GDM1 (cell line): Measurements from ENCODE around the gene PRKCE.

Experiments
- DNase-seq: peaks from one replicate; lab custom pipeline; 2025; lab: John Stamatoyannopoulos, UW

PRKCE gene

DNA sequence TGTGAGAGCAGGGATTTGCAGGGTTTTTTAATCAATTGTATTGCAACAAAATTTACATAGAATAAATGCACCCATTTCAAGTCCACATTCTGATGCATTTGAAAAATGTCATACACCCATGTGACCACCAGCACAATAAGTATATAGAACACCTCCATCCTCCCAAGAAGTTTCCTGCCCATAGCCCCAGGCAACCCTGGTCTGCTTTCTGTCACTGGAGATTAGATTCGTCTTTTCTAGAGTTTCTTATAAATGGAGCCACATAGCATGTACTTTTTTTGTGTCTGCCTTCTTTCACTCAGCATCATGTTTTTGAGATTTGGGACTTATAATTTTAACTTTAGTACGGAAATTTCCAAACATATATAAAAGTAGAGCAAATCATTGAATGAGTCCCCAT, 518.6 kb downstream of the PRKCE start:
- no peak for DNase-seq

DNA sequence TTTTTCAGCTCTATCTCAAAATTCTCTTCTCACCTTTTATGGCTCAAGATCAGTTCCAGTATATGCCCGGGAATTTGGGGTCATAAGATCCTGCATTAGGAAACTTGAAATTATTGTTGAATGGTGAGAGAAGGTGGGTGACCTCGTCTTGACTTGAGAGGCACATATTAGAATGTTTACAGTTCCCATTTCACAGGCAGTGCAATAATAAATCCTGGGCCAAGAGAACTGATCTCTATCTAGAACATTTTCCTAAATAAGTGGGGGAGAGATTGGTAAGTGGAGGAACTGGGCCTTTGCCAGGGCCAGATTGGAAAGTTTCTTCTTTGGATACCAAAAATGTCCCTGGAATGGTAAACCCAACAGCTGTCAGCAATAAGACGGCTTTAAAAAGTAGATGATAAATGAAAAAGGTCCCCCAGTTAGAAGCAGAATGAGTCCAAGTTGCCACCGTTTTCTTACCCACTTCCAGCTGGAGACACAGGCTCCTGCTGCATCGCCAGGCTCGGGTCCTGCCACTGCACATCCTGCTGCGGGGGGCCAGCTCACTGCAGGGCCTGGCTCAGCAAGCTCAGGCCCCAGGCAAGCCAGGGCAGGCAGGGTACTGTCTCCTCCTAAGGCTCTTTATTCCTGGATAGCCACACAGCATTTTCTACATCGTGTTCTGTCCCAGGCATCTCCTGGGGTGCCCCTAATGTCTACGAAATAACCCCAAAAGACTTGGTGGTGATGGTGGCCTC, 519.3 kb downstream of the PRKCE start:
- DNase-seq, result no peak

DNA sequence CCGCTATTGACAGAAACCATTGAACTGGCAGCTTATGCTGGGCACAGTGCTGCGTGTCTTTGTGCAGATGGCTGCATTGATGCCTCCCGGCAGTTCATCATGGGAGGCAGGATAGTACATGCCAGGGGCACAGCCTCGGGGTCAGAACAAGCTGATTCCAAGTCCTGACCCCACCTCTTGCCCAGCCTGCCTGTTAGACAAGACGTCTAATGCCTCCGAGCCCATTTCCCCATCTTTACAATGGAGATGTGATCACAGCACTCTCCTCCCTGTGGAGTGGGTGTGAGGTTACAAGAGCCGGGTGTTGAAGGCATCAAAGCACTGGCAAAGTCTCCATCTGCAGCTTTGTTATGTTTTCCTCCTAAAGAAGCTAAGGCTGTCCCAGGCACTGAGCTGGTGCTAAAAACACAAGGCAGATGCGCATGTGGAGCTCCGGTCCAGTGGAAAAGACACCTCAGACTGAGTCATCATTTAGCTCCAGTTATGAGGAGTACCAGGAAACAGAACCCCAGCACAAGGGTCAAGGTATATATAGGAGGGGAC, 520.0 kb downstream of the PRKCE start:
- no peak for DNase-seq

DNA sequence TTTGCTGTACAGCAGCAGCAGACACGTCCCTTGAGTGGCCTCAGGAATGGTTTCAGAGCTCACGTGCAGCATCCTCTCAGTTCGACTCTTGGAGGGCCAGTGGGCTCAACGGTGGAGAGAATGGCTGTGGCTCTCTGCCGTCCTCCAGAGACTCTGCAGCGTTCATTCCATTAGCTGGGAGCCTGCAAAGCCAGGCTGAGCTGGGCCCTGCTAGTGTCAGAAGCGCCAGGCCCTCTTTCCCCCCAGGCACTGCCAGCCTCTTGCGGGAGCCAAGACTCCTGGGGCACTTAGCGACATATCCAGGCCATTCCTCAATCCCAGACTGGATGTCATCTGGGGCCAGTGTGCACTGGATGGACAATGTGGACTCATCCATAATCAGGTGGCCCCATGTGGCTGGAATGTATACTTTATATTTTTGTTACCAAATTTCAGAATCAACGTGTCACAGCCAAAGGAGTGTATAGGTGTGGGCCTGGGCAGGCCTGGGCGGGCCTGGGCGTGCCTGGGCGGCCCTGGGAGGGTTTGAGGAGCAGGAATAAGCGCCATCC, 520.6 kb downstream of the PRKCE start:
- DNase-seq, result no peak

DNA sequence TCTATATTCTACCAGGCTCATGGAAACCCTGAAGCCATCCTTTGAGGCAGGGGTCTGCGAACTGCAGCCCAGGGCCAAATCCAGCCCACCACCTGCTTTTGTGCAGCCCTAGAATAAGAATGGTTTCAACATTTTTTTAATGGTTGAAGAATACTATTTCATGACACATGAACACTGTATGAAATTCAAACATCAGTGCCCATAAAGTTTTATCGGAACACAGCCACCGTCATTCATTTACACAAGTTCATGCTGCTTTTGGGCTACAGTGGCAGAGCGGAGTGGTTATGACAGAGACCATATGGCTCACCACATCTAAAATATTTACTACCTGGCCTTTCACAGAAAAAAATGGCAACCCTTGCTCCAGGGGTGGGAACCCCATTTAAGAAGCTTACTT, 521.6 kb downstream of the PRKCE start:
- no peak for DNase-seq

DNA sequence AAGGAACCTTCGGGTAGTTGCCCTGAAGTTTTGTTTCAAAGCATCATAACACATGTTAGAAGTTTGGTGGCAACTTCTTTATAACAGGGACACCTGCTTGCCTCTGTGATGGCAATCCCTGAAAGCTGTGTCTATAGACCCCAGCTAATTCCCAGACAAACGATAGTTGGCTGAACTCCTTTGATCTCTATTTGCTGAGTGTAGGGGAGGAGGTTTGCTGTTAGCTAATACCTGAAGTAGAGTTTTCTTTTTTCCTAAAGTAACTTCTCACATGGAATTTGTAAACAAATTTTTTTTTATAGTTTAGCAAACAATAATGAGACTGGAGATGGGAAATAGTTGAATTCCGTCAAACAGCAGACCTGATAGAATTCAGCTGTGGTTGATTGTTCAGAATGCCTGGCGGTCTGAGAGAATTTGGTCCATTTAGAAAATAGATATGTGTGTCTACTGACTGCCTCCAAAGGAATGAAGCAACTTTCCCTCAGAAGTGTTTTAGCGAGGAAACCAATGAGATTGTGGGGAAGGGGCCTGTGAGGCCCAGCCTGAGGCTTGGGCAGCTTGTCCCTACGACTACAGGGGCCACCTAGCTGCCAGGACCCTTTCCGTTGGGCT, 522.3 kb downstream of the PRKCE start:
- no peak for DNase-seq

DNA sequence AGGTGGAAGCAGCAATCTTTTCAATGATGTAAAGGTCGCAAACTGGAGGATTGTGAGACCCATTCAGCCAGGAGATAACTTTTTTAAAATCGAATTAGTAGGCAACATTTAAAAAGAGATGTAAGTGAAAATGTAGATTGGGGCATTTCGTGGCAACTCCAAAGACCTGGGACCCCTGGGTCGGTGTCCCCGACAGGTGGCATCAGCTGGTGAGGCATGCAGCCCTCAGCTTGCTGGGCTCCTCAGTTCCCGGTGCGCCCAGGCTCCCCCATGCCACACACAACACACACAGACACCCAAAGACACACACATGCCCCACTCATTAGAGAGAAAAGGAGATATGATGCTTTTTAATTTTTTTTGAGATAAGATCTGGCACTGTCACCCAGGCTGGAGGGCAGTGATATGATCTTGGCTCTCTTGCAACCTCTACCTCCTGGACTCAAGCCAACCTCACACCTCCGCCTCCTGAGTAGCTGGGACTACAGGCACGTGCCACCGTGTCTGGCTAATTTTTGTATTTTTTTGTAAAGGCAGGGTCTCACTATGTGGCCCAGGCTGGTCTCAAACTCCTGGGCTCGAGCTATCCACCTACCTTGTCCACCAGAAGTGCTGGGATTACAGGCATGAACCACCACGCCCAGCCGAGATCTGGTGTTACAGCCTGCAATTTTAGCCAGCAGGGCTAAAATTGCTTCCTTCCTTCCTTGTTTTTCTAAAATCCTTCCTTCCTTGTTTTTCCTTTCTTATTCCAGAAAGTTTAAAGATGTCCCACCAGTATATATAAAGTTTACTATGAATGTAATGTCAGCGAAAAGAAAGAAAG, 523.1 kb downstream of the PRKCE start:
- DNase-seq, result no peak

DNA sequence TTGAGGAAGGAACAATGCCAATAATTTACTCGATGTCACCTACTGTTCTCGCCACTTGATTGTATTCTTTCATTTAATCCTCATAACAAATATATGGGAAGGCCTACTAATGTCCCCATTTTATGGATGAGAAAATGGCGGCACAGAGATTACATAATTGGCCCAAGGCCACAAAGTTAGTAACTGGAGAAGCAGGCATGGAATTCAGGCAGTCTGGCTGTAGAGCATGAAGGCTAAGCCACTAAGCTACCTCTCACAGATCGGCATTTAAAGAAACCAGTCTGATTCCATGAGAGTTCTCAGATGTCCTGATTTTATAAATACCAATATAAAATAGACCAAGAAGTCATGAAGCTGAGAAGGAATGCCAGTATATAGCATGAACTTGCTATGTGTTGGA, 523.9 kb downstream of the PRKCE start:
- no peak for DNase-seq

DNA sequence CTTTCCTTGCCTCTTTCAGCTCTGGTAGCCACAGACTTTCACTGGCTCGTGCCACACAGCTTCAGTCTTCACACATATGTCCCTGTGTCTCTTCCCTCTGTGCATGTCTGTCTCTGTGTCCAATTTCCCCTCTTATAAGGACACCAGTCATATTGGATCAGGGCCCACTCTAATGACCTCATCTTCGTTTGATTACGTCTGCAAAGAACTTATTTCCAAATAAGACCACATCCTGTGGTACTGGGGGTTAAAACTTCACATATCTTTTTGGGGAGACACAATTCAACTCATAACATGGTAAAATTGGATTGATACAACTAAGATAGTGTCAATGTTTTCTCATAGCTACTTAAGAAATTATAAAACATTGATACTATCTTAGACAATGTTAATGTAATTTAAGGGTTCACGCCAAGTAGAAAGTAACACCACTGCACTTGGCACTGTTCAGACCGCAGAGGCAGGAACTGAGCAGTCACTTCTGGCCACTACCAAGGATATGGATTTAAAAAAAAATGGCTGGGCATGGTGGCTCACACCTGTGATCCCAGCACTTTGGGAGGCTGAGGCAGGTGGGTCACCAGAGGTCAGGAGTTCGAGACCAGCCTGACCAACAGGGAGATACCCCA, 526.1 kb downstream of the PRKCE start:
- no peak for DNase-seq

DNA sequence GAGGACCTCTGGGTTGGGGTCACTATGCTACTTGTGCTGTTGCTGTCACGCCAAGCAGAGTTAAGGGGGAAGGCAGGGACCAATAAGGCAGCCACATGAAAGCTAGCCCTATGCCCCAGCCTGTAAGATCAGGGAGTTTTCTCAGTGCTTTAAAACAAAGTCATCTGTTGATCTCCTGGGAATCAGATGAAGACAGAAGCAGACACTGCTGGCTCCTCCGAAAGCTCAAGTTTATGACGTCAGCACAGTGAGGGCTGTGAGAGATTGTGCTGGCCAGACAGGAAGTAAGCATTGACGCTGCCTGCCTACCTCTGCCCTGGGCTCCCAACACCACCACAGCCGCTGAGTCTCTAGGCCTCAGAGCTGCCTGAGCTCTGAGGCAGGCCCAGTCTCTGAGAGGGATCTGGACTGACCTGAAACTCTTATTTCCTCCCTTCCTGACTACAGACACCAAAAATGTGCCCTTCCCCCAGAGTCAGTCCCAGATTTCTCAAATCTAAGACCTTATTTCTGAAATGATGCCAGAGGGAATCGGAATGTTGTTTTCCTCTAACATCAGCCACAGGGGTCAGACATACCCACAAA, 527.7 kb downstream of the PRKCE start:
- no peak for DNase-seq

DNA sequence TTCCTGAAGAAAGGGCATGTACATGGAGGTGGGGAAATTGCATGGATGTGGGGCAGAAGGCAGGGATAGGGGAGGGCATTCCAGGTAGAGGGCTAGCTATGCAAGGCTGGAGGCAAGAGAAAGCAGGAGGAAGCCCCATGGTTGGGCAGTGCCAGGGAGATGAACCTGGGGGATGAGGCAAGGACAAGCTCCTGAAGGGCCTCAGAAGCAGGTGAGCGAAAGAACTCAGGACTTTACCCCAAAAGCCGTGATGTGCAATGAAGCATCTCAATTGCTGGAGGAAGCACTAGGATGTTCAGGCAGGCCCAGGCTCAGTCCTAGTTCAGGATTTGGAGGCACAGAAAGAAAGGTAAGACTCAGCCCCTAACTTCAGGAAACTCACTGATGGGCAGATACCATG, 528.7 kb downstream of the PRKCE start:
- no peak for DNase-seq

DNA sequence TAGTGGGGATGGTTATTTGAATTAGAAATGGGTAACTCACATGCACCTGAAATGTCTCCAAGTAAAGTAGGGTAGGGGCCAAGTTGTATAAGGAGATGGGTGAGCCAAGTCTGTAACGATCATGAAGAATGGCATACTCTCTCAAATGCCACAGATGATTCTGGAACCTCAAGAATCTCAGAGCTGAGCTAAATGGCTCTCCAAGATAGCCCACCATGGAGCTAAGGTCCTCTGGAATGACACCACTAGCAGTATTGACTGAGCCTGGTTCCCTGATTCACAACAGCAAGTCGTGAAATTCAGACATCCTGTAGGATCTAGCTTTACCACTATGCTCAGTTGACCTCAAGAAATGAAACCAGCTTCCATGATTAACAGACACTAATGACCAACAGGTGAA, 529.8 kb downstream of the PRKCE start:
- DNase-seq, result no peak

DNA sequence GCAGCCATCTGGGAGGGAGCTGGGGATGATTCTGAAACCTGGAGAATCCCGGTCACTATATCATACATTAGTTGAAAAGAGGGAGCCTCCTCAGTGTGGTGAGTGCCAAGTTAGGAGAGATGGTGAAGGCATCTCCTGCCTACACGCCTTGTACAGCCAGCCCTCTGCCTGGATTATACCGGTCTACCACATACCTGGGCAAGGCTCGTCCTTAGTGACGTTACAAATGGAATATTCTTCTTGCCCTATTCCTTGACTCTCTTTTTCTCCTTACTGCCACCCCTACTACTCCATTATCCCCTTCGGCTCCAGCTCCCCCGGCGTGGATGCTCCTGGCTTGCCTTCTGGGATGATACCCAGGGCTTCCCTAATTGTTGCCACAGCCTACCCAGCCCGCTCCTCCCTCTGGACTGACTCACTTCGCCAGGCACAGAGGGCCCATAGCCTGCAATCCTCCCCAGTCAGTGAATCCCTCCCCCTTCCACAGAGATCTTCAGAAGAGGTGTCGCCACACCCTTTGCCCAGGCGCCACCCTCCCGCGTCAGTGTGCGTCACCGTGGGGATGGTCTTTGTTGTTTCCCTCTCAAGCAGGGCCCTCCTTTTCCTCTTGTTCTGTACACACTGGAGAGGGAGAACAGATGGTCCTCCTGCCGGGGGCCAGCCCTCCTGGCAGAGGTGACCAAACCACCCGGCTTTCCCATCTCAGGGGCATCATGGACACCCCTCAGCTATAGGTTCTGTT, 530.5 kb downstream of the PRKCE start:
- no peak for DNase-seq

DNA sequence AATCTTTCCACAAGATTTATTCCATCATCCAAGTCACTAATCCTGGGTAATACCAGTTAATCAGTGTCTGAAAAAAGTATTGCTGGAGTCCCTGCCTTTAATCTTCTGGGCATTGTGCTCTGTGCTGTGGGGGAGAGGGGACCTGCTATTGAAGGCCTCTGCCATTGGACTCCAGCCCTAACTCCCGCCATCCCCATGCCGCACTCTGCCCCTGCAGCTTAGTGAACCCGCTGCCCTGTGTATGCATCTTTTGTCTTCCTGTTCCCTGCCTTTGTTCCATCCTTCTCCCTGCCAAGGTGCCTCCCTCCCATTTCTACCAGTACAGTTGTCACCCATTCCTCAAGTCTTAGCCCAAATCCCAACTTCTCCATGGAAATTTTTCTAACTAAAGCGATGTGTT, 532.0 kb downstream of the PRKCE start:
- DNase-seq, result no peak

DNA sequence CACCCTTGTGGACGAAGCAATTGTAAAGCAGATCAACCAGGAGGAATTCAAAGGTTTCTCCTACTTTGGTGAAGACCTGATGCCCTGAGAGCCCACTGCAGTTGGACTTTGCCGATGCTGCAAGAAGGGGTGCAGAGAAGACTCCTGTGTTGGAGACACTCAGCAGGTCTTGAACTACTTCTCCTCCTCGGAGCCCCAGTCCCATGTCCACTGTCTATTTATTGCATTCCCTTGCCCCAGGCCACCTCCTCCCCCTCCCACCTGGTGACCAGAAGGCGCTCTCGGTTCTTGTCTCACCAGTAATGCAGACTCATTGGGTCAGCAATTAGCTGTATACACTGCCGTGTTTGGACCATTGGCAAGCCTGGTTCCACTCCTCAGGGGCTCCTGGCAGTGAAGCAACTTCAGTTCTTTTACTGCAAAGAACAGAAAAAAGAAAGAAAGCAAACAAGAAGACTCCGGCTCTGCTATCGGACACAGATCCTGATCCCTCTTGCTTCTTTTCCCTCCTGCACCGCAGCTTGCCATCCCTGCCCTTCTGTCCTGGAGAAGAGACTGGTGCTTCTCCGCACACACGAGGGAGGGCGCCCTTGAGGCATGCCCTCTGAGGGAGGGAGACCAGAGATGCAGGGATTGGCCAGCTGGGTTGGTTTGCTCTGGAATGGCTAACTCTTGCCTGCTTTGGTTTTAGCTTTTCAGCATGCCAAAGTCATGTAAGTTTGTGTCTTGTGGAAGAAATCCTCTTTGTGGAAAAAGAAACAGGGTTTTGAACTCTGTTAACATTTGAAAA, 533.5 kb downstream of the PRKCE start:
- DNase-seq, result no peak

DNA sequence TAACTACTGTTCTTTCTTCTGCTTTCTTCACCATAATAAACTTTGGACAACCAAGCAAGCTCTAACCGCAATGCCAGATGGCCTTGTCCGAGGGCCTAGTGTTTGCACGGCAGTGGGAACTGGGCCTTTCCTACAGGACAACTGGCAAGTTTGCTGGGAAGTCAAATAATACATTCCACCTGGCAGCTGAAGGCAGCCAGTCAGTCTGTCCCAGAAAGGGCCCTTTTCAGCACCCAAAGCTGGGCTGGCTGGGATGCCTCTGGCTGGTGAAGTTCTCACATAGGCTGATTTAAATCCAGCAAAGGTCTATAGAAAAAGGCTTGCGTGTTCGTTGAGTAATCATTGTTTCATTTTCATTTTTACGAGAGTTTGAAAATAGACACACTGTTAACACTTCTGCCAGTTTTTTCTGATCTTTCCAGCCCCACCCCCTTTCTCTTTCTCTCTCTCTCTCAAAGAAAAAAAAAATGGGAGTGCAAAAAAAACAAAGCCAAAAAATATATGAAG, 535.7 kb downstream of the PRKCE start:
- no peak for DNase-seq

DNA sequence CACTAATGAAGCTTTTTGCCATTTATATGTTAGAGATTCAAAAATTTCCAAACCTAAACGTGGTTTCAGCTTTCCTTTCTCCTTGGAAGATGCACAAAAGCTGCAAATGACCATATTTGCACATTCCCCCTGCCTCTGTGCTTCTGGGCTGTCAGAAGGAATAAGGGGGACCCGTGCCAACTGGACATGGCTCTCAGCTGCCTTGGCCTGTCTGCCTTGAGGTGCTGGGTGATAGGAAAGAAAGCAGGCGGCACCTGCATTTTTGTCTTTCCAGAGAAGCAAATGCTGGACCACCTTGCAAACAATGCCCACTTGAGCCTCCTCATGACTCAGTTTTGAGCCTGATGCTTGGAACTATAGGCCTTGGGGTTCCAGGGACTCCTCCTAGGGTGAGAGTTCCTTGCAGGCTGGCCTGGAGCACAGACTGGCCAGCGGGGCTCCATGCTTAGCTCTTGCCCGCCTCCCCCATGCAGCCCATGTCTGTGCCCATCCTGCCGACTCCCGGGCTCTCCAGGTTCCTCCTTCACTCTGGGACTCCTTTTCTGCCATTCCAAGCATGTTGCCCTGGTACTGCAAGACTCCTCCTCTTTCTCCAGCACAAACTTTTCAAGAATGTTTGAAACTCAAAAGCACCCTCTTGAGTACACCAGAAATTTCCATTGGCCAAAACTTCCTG, 536.7 kb downstream of the PRKCE start:
- no peak for DNase-seq

DNA sequence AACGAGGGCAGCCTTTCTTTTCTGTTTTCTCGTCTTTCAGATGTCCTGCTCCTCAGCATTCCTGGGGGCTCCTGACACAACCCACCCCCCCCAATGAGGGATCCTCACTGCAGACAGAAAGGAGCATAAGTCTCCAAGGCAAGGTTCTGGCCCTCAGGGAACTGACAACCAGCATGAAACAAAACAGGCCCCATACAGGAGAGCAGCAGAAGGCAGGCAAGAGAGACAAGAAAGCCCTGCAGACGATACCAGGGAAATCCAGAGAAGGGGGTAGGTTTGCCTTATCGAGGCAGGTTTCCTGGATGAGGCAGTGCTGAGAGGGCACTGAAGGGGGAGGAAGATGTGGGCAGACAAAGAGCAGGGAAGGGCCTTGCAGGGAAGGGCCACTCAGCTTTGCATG, 541.9 kb downstream of the PRKCE start:
- no peak for DNase-seq

DNA sequence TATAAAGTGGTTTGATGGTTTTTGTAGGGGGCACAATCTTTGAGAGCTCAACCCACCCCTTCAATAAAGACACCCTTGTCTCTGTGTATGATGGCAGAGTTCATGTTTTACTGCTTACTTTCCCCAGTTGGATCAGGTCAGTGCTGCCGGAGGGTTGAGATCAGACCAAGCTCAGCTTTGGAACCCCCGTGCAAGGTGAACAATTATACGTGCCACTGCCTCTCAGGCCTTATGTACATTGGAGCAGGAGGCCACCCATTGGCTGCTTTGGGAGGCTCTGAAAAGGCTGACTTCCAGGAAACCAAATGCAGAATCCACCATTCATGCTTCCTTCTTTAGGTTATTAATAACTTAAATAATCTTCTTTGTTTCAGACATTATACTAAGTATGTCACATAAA, 542.4 kb downstream of the PRKCE start:
- DNase-seq, result no peak
